ENCODE results near the gene TTK.
"Not testable (repeated sequence)": the region's sequence is repeated elsewhere in the genome, so short reads cannot be mapped to it uniquely, and the experiment has no call there.

The TTK gene

GRCh38 chr6:80020381-80021120 is 16.1 kb downstream of the TTK start:
- DNase-seq (ENCODE audit: low read depth) = no peak
- no peak for TF ChIP-seq CTCF (IDR thresholded peaks at IDR 0.05; ENCODE audit: control insufficient read depth, extremely low read depth, insufficient read depth)
- H3K4me3 ChIP-seq (ENCODE audit: low read depth, low read length) = no peak overlapping the region

- DNase-seq (ENCODE audit: low read depth) = no peak
- no peak for TF ChIP-seq CTCF (IDR thresholded peaks at IDR 0.05; ENCODE audit: control insufficient read depth, extremely low read depth, insufficient read depth)
- no peak overlapping the region for H3K4me3 ChIP-seq (ENCODE audit: low read depth, low read length)
Observed at GRCh38 chr6:80021131-80021530, 16.7 kb downstream of the TTK start.

- H3K4me3 ChIP-seq (ENCODE audit: low read depth, low read length) = no peak overlapping the region
- no peak for DNase-seq (ENCODE audit: low read depth)
- TF ChIP-seq CTCF (IDR thresholded peaks at IDR 0.05; ENCODE audit: control insufficient read depth, extremely low read depth, insufficient read depth) = no peak
Observed at GRCh38 chr6:80021591-80021990, 17.1 kb downstream of the TTK start.

- TF ChIP-seq CTCF (IDR thresholded peaks at IDR 0.05; ENCODE audit: control insufficient read depth, extremely low read depth, insufficient read depth) = no peak
Observed at GRCh38 chr6:80022803-80023202, 18.4 kb downstream of the TTK start.

GRCh38 chr6:80028589-80028988 is 24.1 kb downstream of the TTK start:
- no peak for DNase-seq (ENCODE audit: low read depth)
- H3K4me3 ChIP-seq (ENCODE audit: low read depth, low read length) = no peak overlapping the region
- TF ChIP-seq CTCF (IDR thresholded peaks at IDR 0.05; ENCODE audit: control insufficient read depth, extremely low read depth, insufficient read depth) = no peak

More at GRCh38 chr6:80022803-80023202, 18.4 kb downstream of the TTK start:
- DNase-seq (ENCODE audit: low read depth) = no peak
- no peak overlapping the region for H3K4me3 ChIP-seq (ENCODE audit: low read depth, low read length)

GRCh38 chr6:80029470-80029869 is 25.0 kb downstream of the TTK start:
- H3K4me3 ChIP-seq (ENCODE audit: low read depth, low read length) = no peak overlapping the region
- TF ChIP-seq CTCF (IDR thresholded peaks at IDR 0.05; ENCODE audit: control insufficient read depth, extremely low read depth, insufficient read depth) = no peak
- DNase-seq (ENCODE audit: low read depth) = no peak

- H3K4me3 ChIP-seq (ENCODE audit: low read depth, low read length); DNase-seq (ENCODE audit: low read depth): not testable (repeated sequence)
Observed at GRCh38 chr6:80048220-80048619, 43.8 kb downstream of the TTK start.

All from LNCaP clone FGC (cell line).